PC-3 (cell line): ENCODE data around the gene IPO4.

Experiments used
- EZH2 ChIP-seq: fragments of 300-600 bp; sonication (generic); IDR thresholded peaks from one replicate; pipeline ENCODE4 v1.6.1; 2017; ENCODE audit warnings: antibody characterized with exemption, mild to moderate bottlenecking, low read length; ENCODE audit not compliant: unreplicated experiment
- TF ChIP-seq, protein P1 (sequence below): fragments of 300-600 bp; sonication (generic); conservative IDR thresholded peaks from 2 replicates; pipeline ENCODE4 v1.5.1; 2017; ENCODE audit warnings: antibody characterized with exemption, low read depth, mild to moderate bottlenecking, low read length

DNA sequence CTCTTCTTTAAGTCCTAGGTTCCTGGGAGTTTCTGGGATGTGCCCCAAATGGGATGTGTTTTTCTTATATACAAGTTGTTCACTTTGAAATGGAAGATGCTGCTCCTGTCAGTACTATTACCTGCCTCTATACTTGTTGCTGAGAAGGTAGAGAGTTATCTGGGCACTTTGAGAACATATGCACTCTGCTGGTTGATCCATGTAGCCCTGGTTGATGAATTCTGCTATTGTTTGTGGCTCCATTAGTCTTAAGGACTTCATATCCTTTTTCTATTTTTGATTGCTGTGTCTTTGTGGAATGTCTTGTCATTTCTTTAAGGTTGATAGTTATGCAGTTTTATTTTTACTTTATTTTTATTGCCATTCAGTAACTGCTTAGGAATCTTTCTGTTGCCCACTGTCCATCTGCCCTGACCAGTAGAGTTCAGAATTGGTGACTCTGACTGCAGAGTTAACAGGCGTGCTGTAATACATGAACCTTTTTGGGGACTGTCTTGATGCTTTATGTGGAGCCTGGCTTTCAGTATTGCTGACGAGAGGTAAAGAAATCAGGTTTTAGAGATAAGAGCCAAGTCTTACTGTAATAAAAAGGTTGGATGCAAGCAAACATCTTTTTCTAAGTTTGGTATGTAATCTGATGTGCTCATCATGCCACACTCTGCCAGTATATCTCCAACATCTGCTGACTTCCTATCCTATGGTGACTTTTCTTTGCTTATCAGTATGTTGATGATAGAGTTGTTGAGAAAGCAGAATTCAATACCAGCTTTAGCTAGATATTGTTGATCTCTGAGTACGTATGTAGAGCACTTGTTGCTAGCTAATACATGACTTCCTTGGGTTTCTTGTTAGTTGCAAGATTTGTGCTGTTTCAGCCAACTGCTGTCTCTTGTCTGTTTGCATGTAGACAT lies 45.7 kb upstream of the IPO4 start:
- TF ChIP-seq, protein P1, sequence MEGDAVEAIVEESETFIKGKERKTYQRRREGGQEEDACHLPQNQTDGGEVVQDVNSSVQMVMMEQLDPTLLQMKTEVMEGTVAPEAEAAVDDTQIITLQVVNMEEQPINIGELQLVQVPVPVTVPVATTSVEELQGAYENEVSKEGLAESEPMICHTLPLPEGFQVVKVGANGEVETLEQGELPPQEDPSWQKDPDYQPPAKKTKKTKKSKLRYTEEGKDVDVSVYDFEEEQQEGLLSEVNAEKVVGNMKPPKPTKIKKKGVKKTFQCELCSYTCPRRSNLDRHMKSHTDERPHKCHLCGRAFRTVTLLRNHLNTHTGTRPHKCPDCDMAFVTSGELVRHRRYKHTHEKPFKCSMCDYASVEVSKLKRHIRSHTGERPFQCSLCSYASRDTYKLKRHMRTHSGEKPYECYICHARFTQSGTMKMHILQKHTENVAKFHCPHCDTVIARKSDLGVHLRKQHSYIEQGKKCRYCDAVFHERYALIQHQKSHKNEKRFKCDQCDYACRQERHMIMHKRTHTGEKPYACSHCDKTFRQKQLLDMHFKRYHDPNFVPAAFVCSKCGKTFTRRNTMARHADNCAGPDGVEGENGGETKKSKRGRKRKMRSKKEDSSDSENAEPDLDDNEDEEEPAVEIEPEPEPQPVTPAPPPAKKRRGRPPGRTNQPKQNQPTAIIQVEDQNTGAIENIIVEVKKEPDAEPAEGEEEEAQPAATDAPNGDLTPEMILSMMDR = no peak
- no peak for TF ChIP-seq EZH2
